Upper lobe of left lung (tissue), 6 donors: ENCODE data around the gene STAC. TPM values are rescaled to one million over a fixed set of nuclear protein-coding genes. Genes with fewer than 3 reads are reported as not detected.

Experiments used
- ATAC-seq, 2 donors: fragments of 200-7000 bp; cut with Tn5 transposase; one replicate each; pipeline ENCODE4 v1.9.1; 2022; ENCODE audit warnings: mild to moderate bottlenecking in 2 of 2, moderate library complexity in 2 of 2; ENCODE audit not compliant: low FRiP score in 2 of 2
- DNase-seq, 2 donors: peaks; one replicate each; pipeline ENCODE4 v3.0.0-alpha.2; 2019 to 2020
- H3K27ac ChIP-seq, 4 donors: fragments of 200-600 bp; sonication (generic); one replicate each; pipeline ENCODE4 v1.5.1; 2016 to 2019
- H3K27me3 ChIP-seq, 4 donors: fragments of 200-600 bp; sonication (generic); one replicate each; pipeline ENCODE4 v1.5.1; 2017 to 2019
- H3K36me3 ChIP-seq, 4 donors: fragments of 200-600 bp; sonication (generic); one replicate each; pipeline ENCODE4 v1.5.1; 2016 to 2019
- H3K4me1 ChIP-seq, 4 donors: fragments of 200-600 bp; sonication (generic); one replicate each; pipeline ENCODE4 v1.5.1; 2018 to 2019
- H3K4me3 ChIP-seq, 4 donors: fragments of 200-600 bp; sonication (generic); one replicate each; pipeline ENCODE4 v1.5.1; 2017 to 2019; ENCODE audit warnings: mild to moderate bottlenecking in 2 of 4, moderate library complexity in 1 of 4
- H3K9me3 ChIP-seq, 4 donors: fragments of 200-600 bp; sonication (generic); one replicate each; pipeline ENCODE4 v1.5.1; 2018 to 2019
- EP300 ChIP-seq, 4 donors: sonication (generic); formaldehyde crosslinking; IDR thresholded peaks; one replicate each; pipeline ENCODE4 v1.5.1; 2017; ENCODE audit warnings: antibody characterized with exemption in 4 of 4, control low read depth in 2 of 4
- POLR2A ChIP-seq, 4 donors: fragments of 450-650 bp; IDR thresholded peaks; one replicate each; pipeline ENCODE4 v1.5.1; 2016 to 2017; ENCODE audit warnings: antibody characterized with exemption in 4 of 4, mild to moderate bottlenecking in 2 of 4
- POLR2AphosphoS5 ChIP-seq, 2 donors: sonication (generic); formaldehyde crosslinking; IDR thresholded peaks; one replicate each; pipeline ENCODE4 v1.5.1; 2017; ENCODE audit warnings: antibody characterized with exemption in 2 of 2
- WGBS, 2 donors: methylation state at CpG; one replicate each; pipeline ENCODE4 v1.1.5; 2017 to 2018; 5-methylcytosine and 5-hydroxymethylcytosine counted together
- total RNA-seq, 6 donors: library from RNA; depleted of rRNA in 4 of 6; stranded (reverse); fragments of >200 nt in 4 of 6; gene quantifications; one replicate each; pipeline versions ENCODE4 v1.1.0 to v1.2.1, GENCODE V29; 2016 to 2021
- TF ChIP-seq, protein P1 (sequence below), 6 experiments: fragments of 450-650 bp in 4 of 6; fragments of 200-600 bp in 2 of 6; sonication (generic) in 2 of 6; IDR thresholded peaks; one replicate each; pipeline ENCODE4 v1.5.1; 2016 to 2019; ENCODE audit warnings: antibody characterized with exemption in 6 of 6
- donor health status: DM: no; HTN: no; CAD: no; lungs with moderate emphysema.
- donor health status: DM: no; HTN: yes; CAD: no; lungs with severe emphysema.

The STAC gene
- total RNA-seq, 6 donors from 2014 or later, result 11.5 to 31.2 (median 23.5) TPM

DNA sequence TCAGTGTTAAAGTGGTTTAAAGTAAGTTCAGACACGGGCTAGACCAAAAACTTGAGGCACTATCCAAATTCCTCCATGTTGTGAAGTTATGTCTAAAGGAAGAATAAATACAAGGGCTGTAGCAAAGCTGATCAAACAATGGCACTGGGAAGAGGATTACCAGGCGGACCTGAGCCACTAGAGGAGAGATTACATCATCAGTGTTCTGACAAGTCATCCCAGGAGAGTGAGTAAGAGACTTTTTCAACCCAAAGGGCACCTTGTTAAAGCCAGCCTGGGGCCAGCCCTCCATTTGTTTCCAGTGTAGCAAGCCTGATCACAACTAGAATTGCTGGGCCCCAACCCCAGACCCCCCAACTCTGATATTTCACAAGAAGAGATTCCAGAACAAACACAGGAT is 217.1 kb downstream of the STAC start:
- Histone ChIP-seq H3K9me3 (no peaks in the 10 kb centered on the region), H3K36me3 (no peaks in the 10 kb centered on the region), H3K27ac (no peak overlapping the region), H3K4me3 (no peak overlapping the region), H3K4me1 (no peaks in the 10 kb centered on the region), H3K27me3 (no peaks in the 10 kb centered on the region)
- ATAC-seq, result no peak
- 38 to 68% methylated on average over 2 of the region's 2 CpGs for WGBS, 2 donors
- no peak for DNase-seq
- TF ChIP-seq POLR2A (IDR thresholded peaks at IDR 0.05) (no peak), EP300 (IDR thresholded peaks at IDR 0.05) (no peak), POLR2AphosphoS5 (IDR thresholded peaks at IDR 0.05) (no peak)
- TF ChIP-seq, protein P1, sequence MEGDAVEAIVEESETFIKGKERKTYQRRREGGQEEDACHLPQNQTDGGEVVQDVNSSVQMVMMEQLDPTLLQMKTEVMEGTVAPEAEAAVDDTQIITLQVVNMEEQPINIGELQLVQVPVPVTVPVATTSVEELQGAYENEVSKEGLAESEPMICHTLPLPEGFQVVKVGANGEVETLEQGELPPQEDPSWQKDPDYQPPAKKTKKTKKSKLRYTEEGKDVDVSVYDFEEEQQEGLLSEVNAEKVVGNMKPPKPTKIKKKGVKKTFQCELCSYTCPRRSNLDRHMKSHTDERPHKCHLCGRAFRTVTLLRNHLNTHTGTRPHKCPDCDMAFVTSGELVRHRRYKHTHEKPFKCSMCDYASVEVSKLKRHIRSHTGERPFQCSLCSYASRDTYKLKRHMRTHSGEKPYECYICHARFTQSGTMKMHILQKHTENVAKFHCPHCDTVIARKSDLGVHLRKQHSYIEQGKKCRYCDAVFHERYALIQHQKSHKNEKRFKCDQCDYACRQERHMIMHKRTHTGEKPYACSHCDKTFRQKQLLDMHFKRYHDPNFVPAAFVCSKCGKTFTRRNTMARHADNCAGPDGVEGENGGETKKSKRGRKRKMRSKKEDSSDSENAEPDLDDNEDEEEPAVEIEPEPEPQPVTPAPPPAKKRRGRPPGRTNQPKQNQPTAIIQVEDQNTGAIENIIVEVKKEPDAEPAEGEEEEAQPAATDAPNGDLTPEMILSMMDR (IDR thresholded peaks at IDR 0.05), result no peak
